Measurements from ENCODE around the gene TOMM20L. TPM values are rescaled to one million over a fixed set of nuclear protein-coding genes. Genes with fewer than 3 reads are reported as not detected.
"Not testable (repeated sequence)": the region's sequence is repeated elsewhere in the genome, so short reads cannot be mapped to it uniquely, and the experiment has no call there.

The TOMM20L gene
- not detected for total RNA-seq
- polyA plus RNA-seq = not detected
- total RNA-seq = 0.67 reads per million

GRCh38 chr14:58395812-58396788 is at the start of gene TOMM20L:
TOMM20L (plus strand) TSS chr14:58395930; CDS start chr14:58395958, 28 bp downstream.
- H3K4me1 Mint-ChIP-seq = peaks cover 6 to 19% (median 12%) of the 10 kb centered on the region in 7 donors
- DNase-seq (peak; percentile 54 to 84 (median 72)), ATAC-seq (peak; percentile 92)
- H3K27me3 Mint-ChIP-seq = peaks cover 0 to 2% (median 0%) of the 10 kb centered on the region in 5 donors
- Histone ChIP-seq H3K27ac (ENCODE audit: low read depth, low read length) (peak within 1 kb of the TSS; percentile 72), H3K4me3 (ENCODE audit: low read length) (peak within 1 kb of the TSS; percentile 33), H3K27me3 (ENCODE audit: control insufficient read depth in 2 of 2, insufficient read depth in 2 of 2, low read length in 2 of 2) (no peaks in the 10 kb centered on the region), H3K4me1 (ENCODE audit: control insufficient read depth in 2 of 2, insufficient read depth in 2 of 2, low read length in 2 of 2) (peaks cover 8 to 9% of the 10 kb centered on the region in 2 donors), H3K36me3 (ENCODE audit: control insufficient read depth in 2 of 3, insufficient read depth in 3 of 3, low read length in 3 of 3) (no peaks in the 10 kb centered on the region), H3K9me3 (ENCODE audit: control insufficient read depth in 2 of 3, low read length in 3 of 3) (no peaks in the 10 kb centered on the region)
- H3K9me3 Mint-ChIP-seq = no peaks in the 10 kb centered on the region
- H3K36me3 Mint-ChIP-seq = peaks cover 0 to 3% (median 0%) of the 10 kb centered on the region in 5 donors
- intact Hi-C loops (cut with micrococcal nuclease) = loop anchor here (1.0 to 5.0 kb wide), 7 partner anchors 31 to 288 kb away; partner anchors contain the start of genes KIAA0586 (in 2 of the 2), PSMA3 (in 2 of the 2), TIMM9 (in 2 of the 2) and ARID4A (in 1 of the 2)
- peak within 1 kb of the TSS; percentile 78 to 93 (median 86) for H3K4me3 Mint-ChIP-seq
- peak within 1 kb of the TSS; percentile 66 to 97 (median 95) for H3K27ac Mint-ChIP-seq
- ChIA-PET CTCF (interaction anchor here (0.9 to 2.1 kb wide), 5 partner anchors 30 to 288 kb away, joined by 3 to 6 read pairs (median 4); partner anchors contain the start of genes ARID4A, KIAA0586 and TIMM9), POLR2A (interaction anchor here (0.6 to 2.7 kb wide), 14 partner anchors 10 to 196 kb away, joined by 3 to 29 read pairs (median 3); partner anchors contain the start of genes ACTR10, ARID4A, KIAA0586 and PSMA3)

GRCh38 chr14:58353516-58354299 is 42.0 kb upstream of the TOMM20L start:
- no peak for DNase-seq
- peaks cover 7 to 56% (median 27%) of the 10 kb centered on the region in 5 donors for H3K36me3 Mint-ChIP-seq
- CTCF ChIA-PET = no interaction called here

GRCh38 chr14:58354808-58355207 is 40.9 kb upstream of the TOMM20L start:
- ChIA-PET CTCF (no interaction called here), POLR2A (no interaction called here)
- no peaks in the 10 kb centered on the region for H3K27me3 Mint-ChIP-seq
- no peak for ATAC-seq
- H3K4me3 ChIP-seq (ENCODE audit: low read length) = no peak overlapping the region
- peaks cover 0 to 10% of the 10 kb centered on the region in 2 donors for H3K4me1 ChIP-seq (ENCODE audit: control insufficient read depth in 2 of 2, insufficient read depth in 2 of 2, low read length in 2 of 2)
- intact Hi-C loops (cut with micrococcal nuclease) = loop anchor here in 1 of 2 donors (5.0 kb wide), 1 partner anchor 153 kb away; the partner anchor contains the start of gene ACTR10
- H3K36me3 ChIP-seq (ENCODE audit: control insufficient read depth in 2 of 3, insufficient read depth in 3 of 3, low read length in 3 of 3) = peaks cover 0 to 32% (median 6%) of the 10 kb centered on the region in 3 experiments
- peak overlapping the region in 1 of 10 donors; percentile 1 for H3K4me3 Mint-ChIP-seq
- DNase-seq = no peak
- H3K4me1 Mint-ChIP-seq = peaks cover 13 to 50% (median 36%) of the 10 kb centered on the region in 7 donors
- H3K9me3 ChIP-seq (ENCODE audit: control insufficient read depth in 2 of 3, low read length in 3 of 3) = no peaks in the 10 kb centered on the region
- no peaks in the 10 kb centered on the region for H3K9me3 Mint-ChIP-seq
- peak overlapping the region in 8 of 9 donors; percentile 11 to 78 (median 68) for H3K27ac Mint-ChIP-seq
- peaks cover 7 to 56% (median 27%) of the 10 kb centered on the region in 5 donors for H3K36me3 Mint-ChIP-seq
- H3K27ac ChIP-seq (ENCODE audit: low read depth, low read length) = no peak overlapping the region
- no peaks in the 10 kb centered on the region for H3K27me3 ChIP-seq (ENCODE audit: control insufficient read depth in 2 of 2, insufficient read depth in 2 of 2, low read length in 2 of 2)

More at GRCh38 chr14:58353516-58354299, 42.0 kb upstream of the TOMM20L start:
- Histone ChIP-seq H3K4me3 (ENCODE audit: low read length) (peak overlapping the region; percentile 15), H3K27me3 (ENCODE audit: control insufficient read depth in 2 of 2, insufficient read depth in 2 of 2, low read length in 2 of 2) (no peaks in the 10 kb centered on the region), H3K4me1 (ENCODE audit: control insufficient read depth in 2 of 2, insufficient read depth in 2 of 2, low read length in 2 of 2) (peaks cover 0 to 10% of the 10 kb centered on the region in 2 donors), H3K9me3 (ENCODE audit: control insufficient read depth in 2 of 3, low read length in 3 of 3) (no peaks in the 10 kb centered on the region), H3K27ac (ENCODE audit: low read depth, low read length) (peak overlapping the region; percentile 57), H3K36me3 (ENCODE audit: control insufficient read depth in 2 of 3, insufficient read depth in 3 of 3, low read length in 3 of 3) (peaks cover 0 to 35% (median 6%) of the 10 kb centered on the region in 3 experiments)
- Mint-ChIP-seq H3K27ac (peak overlapping the region; percentile 33 to 89 (median 71)), H3K4me3 (peak overlapping the region; percentile 39 to 85 (median 70)), H3K9me3 (no peaks in the 10 kb centered on the region), H3K4me1 (peaks cover 13 to 50% (median 39%) of the 10 kb centered on the region in 7 donors), H3K27me3 (no peaks in the 10 kb centered on the region)
- peak; percentile 34 for ATAC-seq
- intact Hi-C loops (cut with micrococcal nuclease) = loop anchor here (2.0 to 5.0 kb wide), 2 partner anchors 19 to 151 kb away; partner anchors contain the start of gene ACTR10 (in 1 of the 2)
- POLR2A ChIA-PET = no interaction called here

- ATAC-seq (no peak), DNase-seq (no peak)
- no peaks in the 10 kb centered on the region for H3K27me3 Mint-ChIP-seq
- H3K4me1 Mint-ChIP-seq = peaks cover 13 to 45% (median 31%) of the 10 kb centered on the region in 7 donors
- H3K27ac Mint-ChIP-seq = peak overlapping the region in 2 of 9 donors; percentile 21 to 65
- no peak overlapping the region for H3K4me3 ChIP-seq (ENCODE audit: low read length)
- intact Hi-C loops (cut with micrococcal nuclease) = no loop called here
- no peaks in the 10 kb centered on the region for H3K9me3 ChIP-seq (ENCODE audit: control insufficient read depth in 2 of 3, low read length in 3 of 3)
- peaks cover 0 to 41% (median 7%) of the 10 kb centered on the region in 3 experiments for H3K36me3 ChIP-seq (ENCODE audit: control insufficient read depth in 2 of 3, insufficient read depth in 3 of 3, low read length in 3 of 3)
- POLR2A ChIA-PET = no interaction called here
- no peaks in the 10 kb centered on the region for H3K9me3 Mint-ChIP-seq
- peaks cover 0 to 10% of the 10 kb centered on the region in 2 donors for H3K4me1 ChIP-seq (ENCODE audit: control insufficient read depth in 2 of 2, insufficient read depth in 2 of 2, low read length in 2 of 2)
- H3K27ac ChIP-seq (ENCODE audit: low read depth, low read length) = no peak overlapping the region
- no peaks in the 10 kb centered on the region for H3K27me3 ChIP-seq (ENCODE audit: control insufficient read depth in 2 of 2, insufficient read depth in 2 of 2, low read length in 2 of 2)
- peaks cover 6 to 57% (median 25%) of the 10 kb centered on the region in 5 donors for H3K36me3 Mint-ChIP-seq
- no peak overlapping the region for H3K4me3 Mint-ChIP-seq
- CTCF ChIA-PET = interaction anchor here (0.7 to 1.8 kb wide), 2 partner anchors 39 to 996 kb away, joined by 5 to 6 read pairs; partner anchors contain the start of gene TOMM20L
Observed at GRCh38 chr14:58356268-58356667, 39.5 kb upstream of the TOMM20L start.

GRCh38 chr14:58362272-58362671 is 33.5 kb upstream of the TOMM20L start:
- peaks cover 8 to 62% (median 14%) of the 10 kb centered on the region in 3 experiments for H3K36me3 ChIP-seq (ENCODE audit: control insufficient read depth in 2 of 3, insufficient read depth in 3 of 3, low read length in 3 of 3)
- H3K27me3 Mint-ChIP-seq; H3K27ac Mint-ChIP-seq; DNase-seq; H3K4me3 ChIP-seq (ENCODE audit: low read length); H3K9me3 ChIP-seq (ENCODE audit: control insufficient read depth in 2 of 3, low read length in 3 of 3); H3K27ac ChIP-seq (ENCODE audit: low read depth, low read length); H3K27me3 ChIP-seq (ENCODE audit: control insufficient read depth in 2 of 2, insufficient read depth in 2 of 2, low read length in 2 of 2); ATAC-seq; H3K4me1 ChIP-seq (ENCODE audit: control insufficient read depth in 2 of 2, insufficient read depth in 2 of 2, low read length in 2 of 2); H3K4me1 Mint-ChIP-seq; H3K4me3 Mint-ChIP-seq; H3K9me3 Mint-ChIP-seq: not testable (repeated sequence)
- intact Hi-C loops (cut with micrococcal nuclease) = loop anchor here (1.0 to 5.0 kb wide), 5 partner anchors 63 to 258 kb away; partner anchors contain the start of gene ARID4A (in 2 of the 2)
- H3K36me3 Mint-ChIP-seq = peaks cover 22 to 45% (median 23%) of the 10 kb centered on the region in 5 donors
- POLR2A ChIA-PET = interaction anchor here (0.6 kb wide), 1 partner anchor 139 kb away, joined by 4 read pairs; no protein-coding TSS in a partner anchor
- CTCF ChIA-PET = interaction anchor here (1.3 kb wide), 1 partner anchor 11 kb away, joined by 3 read pairs; no protein-coding TSS in a partner anchor

All from naive thymus-derived CD4-positive, alpha-beta T cell (primary cell).